OCI-LY1 (cell line): ENCODE data around the gene ERG.

Source experiments
- H2AFZ ChIP-seq: fragments of 200-600 bp; sonication (generic), shearing (Covaris generic); 2 replicates; pipeline ENCODE4 v1.6.0; 2014; ENCODE audit warnings: antibody characterized with exemption, mild to moderate bottlenecking, low read length
- H3F3A ChIP-seq: fragments of 200-600 bp; sonication (generic), shearing (Covaris generic); 2 replicates; pipeline ENCODE4 v1.6.0; 2014; ENCODE audit warnings: mild to moderate bottlenecking, antibody characterized with exemption, low read length, moderate library complexity; ENCODE audit not compliant: insufficient read depth
- H3K27ac ChIP-seq: fragments of 200-600 bp; sonication (generic); 2 replicates; pipeline ENCODE4 v1.5.1; 2014; ENCODE audit warnings: low read length, mixed run types, mild to moderate bottlenecking, low read depth; ENCODE audit not compliant: poor library complexity, severe bottlenecking
- H3K27me3 ChIP-seq: fragments of 200-600 bp; sonication (generic); 2 replicates; pipeline ENCODE4 v1.6.0; 2014; ENCODE audit warnings: antibody characterized with exemption, mild to moderate bottlenecking, low read length, moderate library complexity; ENCODE audit not compliant: insufficient read depth
- H3K36me3 ChIP-seq: fragments of 200-600 bp; sonication (generic); 2 replicates; pipeline ENCODE4 v1.6.1; 2014; ENCODE audit warnings: mild to moderate bottlenecking, antibody characterized with exemption, low read length, moderate library complexity, mixed read lengths; ENCODE audit not compliant: insufficient read depth
- H3K4me1 ChIP-seq: fragments of 200-600 bp; sonication (generic); 2 replicates; pipeline ENCODE4 v1.5.1; 2014; ENCODE audit warnings: mild to moderate bottlenecking, low read length, moderate library complexity; ENCODE audit not compliant: insufficient read depth, severe bottlenecking
- H3K4me2 ChIP-seq: fragments of 200-600 bp; sonication (generic), shearing (Covaris generic); 2 replicates; pipeline ENCODE4 v1.6.1; 2014; ENCODE audit warnings: low read length
- H3K4me3 ChIP-seq: fragments of 200-600 bp; sonication (generic); 2 replicates; pipeline ENCODE4 v1.5.1; 2014; ENCODE audit warnings: low read length, low read depth, mild to moderate bottlenecking, mixed read lengths; ENCODE audit not compliant: poor library complexity, severe bottlenecking
- H3K79me2 ChIP-seq: fragments of 200-600 bp; shearing (Covaris generic); 2 replicates; pipeline ENCODE4 v1.6.1; 2016; ENCODE audit warnings: mixed run types, low read length, mixed read lengths; ENCODE audit not compliant: insufficient read depth
- H3K9ac ChIP-seq: fragments of 200-600 bp; sonication (generic), shearing (Covaris generic); 2 replicates; pipeline ENCODE4 v1.6.1; 2014; ENCODE audit warnings: mild to moderate bottlenecking, low read length, mixed read lengths
- H3K9me2 ChIP-seq: fragments of 200-600 bp; sonication (generic), shearing (Covaris generic); 2 replicates; pipeline ENCODE4 v1.6.1; 2014; ENCODE audit warnings: low read depth, mild to moderate bottlenecking, low read length, mixed read lengths
- H3K9me3 ChIP-seq: fragments of 200-600 bp; shearing (Covaris generic); 2 replicates; pipeline ENCODE4 v1.6.1; 2014; ENCODE audit warnings: low read length, mixed read lengths
- H4K20me1 ChIP-seq: fragments of 200-600 bp; sonication (generic), shearing (Covaris generic); 2 replicates; pipeline ENCODE4 v1.6.0; 2016; ENCODE audit warnings: mild to moderate bottlenecking, low read length; ENCODE audit not compliant: insufficient read depth
- EZH2 ChIP-seq: fragments of 200-600 bp; sonication (generic), shearing (Covaris generic); IDR thresholded peaks from 2 replicates; pipeline ENCODE4 v1.8.0; 2017; ENCODE audit warnings: borderline replicate concordance, mixed run types, mild to moderate bottlenecking, antibody characterized with exemption, low read length, moderate library complexity, mixed read lengths
- TF ChIP-seq, protein P1 (sequence below): fragments of 200-600 bp; sonication (generic), shearing (Covaris generic); IDR thresholded peaks from 2 replicates; pipeline ENCODE4 v1.5.1; 2017; ENCODE audit warnings: mild to moderate bottlenecking, antibody characterized with exemption, low read length, moderate library complexity, mixed read lengths

The ERG gene

DNA sequence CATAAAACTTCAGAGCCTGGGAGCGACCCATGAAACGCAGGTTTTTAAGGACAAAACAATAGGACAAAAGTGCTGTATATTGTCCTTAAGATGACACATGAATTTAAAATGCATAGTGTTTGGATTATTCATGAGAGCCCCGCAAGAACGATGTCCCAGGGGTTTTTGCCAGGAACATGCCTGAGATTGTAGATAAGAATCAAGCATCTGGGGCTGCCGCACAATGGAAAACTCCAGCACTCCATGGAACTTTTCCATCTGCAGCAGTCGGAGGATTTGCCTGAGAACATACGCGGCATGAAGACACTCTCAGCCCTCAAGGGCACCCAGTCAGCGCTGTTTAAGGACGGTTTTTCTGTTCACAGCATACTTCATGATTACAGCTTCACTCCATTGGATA is 5.3 kb upstream of the ERG start:
- Histone ChIP-seq H3K4me2 (no peak overlapping the region), H3K4me1 (no peaks in the 10 kb centered on the region)

DNA sequence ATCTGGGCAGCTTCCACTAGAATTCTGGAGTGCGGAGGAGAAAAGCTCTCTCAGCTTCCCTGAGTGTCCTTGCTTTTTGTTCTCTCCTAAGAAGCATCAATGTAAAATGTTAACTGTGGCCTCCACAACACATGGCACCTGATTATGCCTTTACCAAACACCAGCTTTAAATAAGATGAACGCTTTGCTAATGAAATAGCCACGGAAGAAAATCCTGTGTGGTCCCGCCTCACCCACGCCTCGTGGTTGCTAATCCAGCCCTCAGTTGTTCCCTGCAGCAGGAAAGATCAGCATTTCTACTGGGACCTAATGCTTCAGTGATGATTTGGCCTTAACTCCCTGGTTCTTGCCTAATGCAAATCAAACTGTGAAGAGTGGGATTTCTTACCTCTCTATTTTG is 1.8 kb upstream of the ERG start:
- no peak overlapping the region for H2AFZ ChIP-seq

More for the DNA sequence above, 5.3 kb upstream of the ERG start:
- Histone ChIP-seq H3K27me3 (no peaks in the 10 kb centered on the region), H3K79me2 (no peaks in the 10 kb centered on the region), H3K9me2 (no peaks in the 10 kb centered on the region), H3K4me3 (no peak overlapping the region), H3K9me3 (no peaks in the 10 kb centered on the region), H2AFZ (no peak overlapping the region), H3K27ac (no peak overlapping the region), H3F3A (no peaks in the 10 kb centered on the region), H4K20me1 (no peaks in the 10 kb centered on the region), H3K36me3 (no peaks in the 10 kb centered on the region), H3K9ac (no peak overlapping the region)
- TF ChIP-seq EZH2, result no peak
- TF ChIP-seq, protein P1, sequence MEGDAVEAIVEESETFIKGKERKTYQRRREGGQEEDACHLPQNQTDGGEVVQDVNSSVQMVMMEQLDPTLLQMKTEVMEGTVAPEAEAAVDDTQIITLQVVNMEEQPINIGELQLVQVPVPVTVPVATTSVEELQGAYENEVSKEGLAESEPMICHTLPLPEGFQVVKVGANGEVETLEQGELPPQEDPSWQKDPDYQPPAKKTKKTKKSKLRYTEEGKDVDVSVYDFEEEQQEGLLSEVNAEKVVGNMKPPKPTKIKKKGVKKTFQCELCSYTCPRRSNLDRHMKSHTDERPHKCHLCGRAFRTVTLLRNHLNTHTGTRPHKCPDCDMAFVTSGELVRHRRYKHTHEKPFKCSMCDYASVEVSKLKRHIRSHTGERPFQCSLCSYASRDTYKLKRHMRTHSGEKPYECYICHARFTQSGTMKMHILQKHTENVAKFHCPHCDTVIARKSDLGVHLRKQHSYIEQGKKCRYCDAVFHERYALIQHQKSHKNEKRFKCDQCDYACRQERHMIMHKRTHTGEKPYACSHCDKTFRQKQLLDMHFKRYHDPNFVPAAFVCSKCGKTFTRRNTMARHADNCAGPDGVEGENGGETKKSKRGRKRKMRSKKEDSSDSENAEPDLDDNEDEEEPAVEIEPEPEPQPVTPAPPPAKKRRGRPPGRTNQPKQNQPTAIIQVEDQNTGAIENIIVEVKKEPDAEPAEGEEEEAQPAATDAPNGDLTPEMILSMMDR, result no peak

DNA sequence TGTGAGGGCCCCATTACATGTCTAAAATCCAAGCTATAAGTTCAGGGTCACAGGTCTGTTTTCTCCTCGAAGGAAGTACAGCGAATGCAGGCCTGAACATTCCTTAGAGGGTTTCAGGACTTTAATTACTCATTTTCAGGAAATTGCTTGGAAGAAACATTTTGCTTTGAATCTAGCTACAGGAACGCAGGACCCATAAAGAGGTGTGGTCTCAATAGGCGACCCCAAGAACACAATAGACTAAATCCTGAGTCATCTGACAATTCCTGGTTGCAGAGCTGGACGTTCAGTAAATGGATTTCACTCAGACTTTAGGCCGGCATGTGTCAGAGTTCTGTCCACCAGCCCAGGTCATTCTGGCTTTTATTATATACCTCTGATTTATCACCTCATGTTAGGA is 1.0 kb upstream of the ERG start:
- Histone ChIP-seq H3F3A (no peaks in the 10 kb centered on the region), H3K27me3 (no peaks in the 10 kb centered on the region), H3K9ac (no peak overlapping the region), H3K36me3 (no peaks in the 10 kb centered on the region), H3K4me2 (no peak overlapping the region), H2AFZ (no peak overlapping the region), H3K9me3 (no peaks in the 10 kb centered on the region), H3K9me2 (no peaks in the 10 kb centered on the region), H3K4me1 (no peaks in the 10 kb centered on the region), H3K4me3 (no peak overlapping the region), H3K27ac (no peak overlapping the region), H4K20me1 (no peaks in the 10 kb centered on the region), H3K79me2 (no peaks in the 10 kb centered on the region)
- TF ChIP-seq, protein P1, result no peak
- no peak for TF ChIP-seq EZH2

More for the DNA sequence above, 1.8 kb upstream of the ERG start:
- Histone ChIP-seq H3K9me3 (no peaks in the 10 kb centered on the region), H4K20me1 (no peaks in the 10 kb centered on the region), H3K36me3 (no peaks in the 10 kb centered on the region), H3K27ac (no peak overlapping the region), H3K27me3 (no peaks in the 10 kb centered on the region), H3F3A (no peaks in the 10 kb centered on the region), H3K4me1 (no peaks in the 10 kb centered on the region), H3K4me2 (no peak overlapping the region), H3K79me2 (no peaks in the 10 kb centered on the region), H3K9me2 (no peaks in the 10 kb centered on the region), H3K9ac (no peak overlapping the region), H3K4me3 (no peak overlapping the region)
- TF ChIP-seq EZH2, result no peak
- TF ChIP-seq, protein P1, result no peak
